Testis (tissue), 3 donors: ENCODE results near the gene SLC38A10. TPM values are rescaled to one million over a fixed set of nuclear protein-coding genes. Genes with fewer than 3 reads are reported as not detected.

Experiments used
- DNase-seq: peaks from one replicate; pipeline ENCODE4 v3.0.0-alpha.2; 2019
- H3K27ac ChIP-seq, 2 donors: fragments of 200-600 bp; sonication (generic); one replicate each; pipeline ENCODE4 v1.5.1; 2019
- H3K27me3 ChIP-seq: fragments of 200-600 bp; sonication (generic); one replicate; pipeline ENCODE4 v1.5.1; 2019
- H3K36me3 ChIP-seq: fragments of 200-600 bp; sonication (generic); one replicate; pipeline ENCODE4 v1.5.1; 2017; ENCODE audit warnings: low read depth; ENCODE audit errors: missing control alignments
- H3K4me1 ChIP-seq: fragments of 200-600 bp; sonication (generic); one replicate; pipeline ENCODE4 v1.5.1; 2019
- H3K4me3 ChIP-seq, 2 donors: fragments of 200-600 bp; sonication (generic); one replicate each; pipeline ENCODE4 v1.5.1; 2017 to 2019
- H3K9me3 ChIP-seq: fragments of 200-600 bp; sonication (generic); one replicate; pipeline ENCODE4 v1.5.1; 2017
- POLR2A ChIP-seq: fragments of 450-650 bp; IDR thresholded peaks from one replicate; pipeline ENCODE4 v1.6.1; 2017; ENCODE audit warnings: antibody characterized with exemption, mild to moderate bottlenecking, moderate library complexity
- WGBS, 2 donors: methylation state at CpG; one replicate each; pipeline ENCODE4 v1.1.5; 2018; 5-methylcytosine and 5-hydroxymethylcytosine counted together
- intact Hi-C: fragments of 100-400 bp; cut with DNase I; formaldehyde crosslinking; loops from one replicate; pipeline ENCODE4 v1.15.1; 2023; ENCODE audit warnings: low total_unique reads
- polyA plus RNA-seq: library from polyadenylated mRNA; stranded (reverse); fragments of 350-450 nt; fragmentation: Illumina TruSeq; extraction: RNeasy Lipid Tissue Mini Kit (QIAGEN cat#74804); gene quantifications from one replicate; pipeline ENCODE4 v1.2.3, GENCODE V29; 2014; ENCODE audit warnings: low read depth, low replicate concordance; ENCODE audit not compliant: insufficient read depth
- total RNA-seq, 2 donors: library from RNA; depleted of rRNA; stranded (reverse); fragments of >200 nt; gene quantifications; one replicate each; pipeline ENCODE4 v1.2.3, GENCODE V29; 2016
- TF ChIP-seq, protein P1 (sequence below), 3 experiments: fragments of 450-650 bp in 2 of 3; fragments of 200-600 bp in 1 of 3; sonication (generic) in 1 of 3; IDR thresholded peaks; one replicate each; pipeline ENCODE4 v1.5.1; 2016 to 2019; ENCODE audit warnings: antibody characterized with exemption in 3 of 3, mild to moderate bottlenecking in 2 of 3, moderate library complexity in 1 of 3

Gene SLC38A10
- total and polyA plus RNA-seq, 3 donors from 2014 or later, result 77.1 to 150 (median 131) TPM

DNA sequence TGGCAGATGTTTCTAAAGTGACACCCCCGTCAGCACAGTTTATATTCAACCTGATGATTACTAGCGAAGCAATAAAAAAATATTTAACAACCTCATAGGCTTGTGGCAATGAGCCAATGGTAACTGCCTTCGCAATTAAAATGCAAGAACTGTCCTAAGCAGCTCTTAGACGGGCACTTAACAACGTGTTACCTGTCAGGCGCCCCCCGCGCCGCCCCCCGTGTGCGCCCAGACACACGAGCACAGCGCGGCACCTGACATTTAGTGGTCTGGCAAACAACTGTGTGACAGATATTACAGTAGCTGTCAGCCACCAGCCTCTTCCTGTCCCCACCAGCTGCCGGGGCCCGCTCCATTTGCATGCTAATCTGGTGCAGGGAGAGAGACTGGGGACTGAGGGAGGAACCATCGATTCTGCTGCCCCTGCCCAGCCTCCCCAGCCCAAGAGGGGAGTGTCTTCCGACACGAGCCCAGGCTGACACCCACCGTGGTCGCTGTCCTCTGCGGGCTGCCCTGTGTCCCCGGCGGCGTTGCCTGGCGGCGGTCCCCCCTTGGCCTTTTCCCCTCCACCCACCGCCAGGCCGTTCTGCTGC, 43.3 kb downstream of the SLC38A10 start:
- WGBS, 2 donors, result 90 to 92% methylated on average over 18 to 29 of the region's 29 CpGs
- no peaks in the 10 kb centered on the region for H3K36me3 ChIP-seq
- H3K4me1 ChIP-seq, result peaks cover 12% of the 10 kb centered on the region

DNA sequence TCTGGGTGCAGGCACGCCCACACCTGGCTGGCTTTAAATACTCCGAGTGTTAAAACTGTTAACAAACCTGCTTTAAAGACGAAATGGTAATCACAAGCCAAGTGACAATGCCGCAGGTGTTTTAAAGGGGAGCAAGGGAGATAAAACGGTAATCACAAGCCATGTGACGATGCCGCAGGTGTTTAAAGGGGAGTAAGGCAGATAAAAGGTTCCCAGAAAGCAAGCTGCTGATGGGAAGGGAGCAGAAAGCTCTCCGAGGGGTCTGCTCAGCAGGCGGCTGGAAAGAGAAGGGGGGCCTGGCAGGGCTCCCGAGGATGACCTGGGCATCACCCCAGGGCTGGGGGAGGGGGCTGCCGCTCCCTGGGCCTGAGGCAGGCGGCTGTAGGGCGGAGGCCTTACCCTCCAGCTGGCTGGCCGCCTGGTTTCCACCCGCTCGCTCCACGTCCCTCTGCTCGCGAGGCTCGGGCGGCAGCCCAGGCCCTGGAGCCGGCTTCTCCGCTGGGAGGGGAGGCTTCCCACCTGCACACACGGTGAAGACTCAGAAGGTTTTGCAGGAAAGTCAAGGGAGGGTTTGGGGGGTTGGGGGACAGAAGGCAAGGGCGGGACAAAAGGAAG, 43.9 kb downstream of the SLC38A10 start:
- Histone ChIP-seq H3K27ac (no peak overlapping the region), H3K9me3 (no peaks in the 10 kb centered on the region), H3K4me3 (no peak overlapping the region), H3K4me1 (peaks cover 12% of the 10 kb centered on the region), H3K27me3 (no peaks in the 10 kb centered on the region), H3K36me3 (no peaks in the 10 kb centered on the region)
- 86 to 90% methylated on average over 25 of the region's 25 CpGs for whole genome bisulfite sequencing, 2 donors
- TF ChIP-seq, protein P1, sequence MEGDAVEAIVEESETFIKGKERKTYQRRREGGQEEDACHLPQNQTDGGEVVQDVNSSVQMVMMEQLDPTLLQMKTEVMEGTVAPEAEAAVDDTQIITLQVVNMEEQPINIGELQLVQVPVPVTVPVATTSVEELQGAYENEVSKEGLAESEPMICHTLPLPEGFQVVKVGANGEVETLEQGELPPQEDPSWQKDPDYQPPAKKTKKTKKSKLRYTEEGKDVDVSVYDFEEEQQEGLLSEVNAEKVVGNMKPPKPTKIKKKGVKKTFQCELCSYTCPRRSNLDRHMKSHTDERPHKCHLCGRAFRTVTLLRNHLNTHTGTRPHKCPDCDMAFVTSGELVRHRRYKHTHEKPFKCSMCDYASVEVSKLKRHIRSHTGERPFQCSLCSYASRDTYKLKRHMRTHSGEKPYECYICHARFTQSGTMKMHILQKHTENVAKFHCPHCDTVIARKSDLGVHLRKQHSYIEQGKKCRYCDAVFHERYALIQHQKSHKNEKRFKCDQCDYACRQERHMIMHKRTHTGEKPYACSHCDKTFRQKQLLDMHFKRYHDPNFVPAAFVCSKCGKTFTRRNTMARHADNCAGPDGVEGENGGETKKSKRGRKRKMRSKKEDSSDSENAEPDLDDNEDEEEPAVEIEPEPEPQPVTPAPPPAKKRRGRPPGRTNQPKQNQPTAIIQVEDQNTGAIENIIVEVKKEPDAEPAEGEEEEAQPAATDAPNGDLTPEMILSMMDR (IDR thresholded peaks at IDR 0.05), result no peak
- no peak for TF ChIP-seq POLR2A
- intact Hi-C loops, result loop anchor here (5.0 to 10.0 kb wide), 2 partner anchors 84 to 231 kb away; no protein-coding TSS in a partner anchor
- DNase-seq, result no peak

More for the DNA sequence above, 43.3 kb downstream of the SLC38A10 start:
- no peak overlapping the region for H3K27ac ChIP-seq
- no peak overlapping the region for H3K4me3 ChIP-seq
- no peaks in the 10 kb centered on the region for H3K9me3 ChIP-seq
- no peaks in the 10 kb centered on the region for H3K27me3 ChIP-seq
- TF ChIP-seq, protein P1 (IDR thresholded peaks at IDR 0.05), result no peak
- TF ChIP-seq POLR2A, result no peak
- intact Hi-C loops, result loop anchor here (5.0 to 10.0 kb wide), 2 partner anchors 83 to 230 kb away; no protein-coding TSS in a partner anchor
- DNase-seq, result no peak

DNA sequence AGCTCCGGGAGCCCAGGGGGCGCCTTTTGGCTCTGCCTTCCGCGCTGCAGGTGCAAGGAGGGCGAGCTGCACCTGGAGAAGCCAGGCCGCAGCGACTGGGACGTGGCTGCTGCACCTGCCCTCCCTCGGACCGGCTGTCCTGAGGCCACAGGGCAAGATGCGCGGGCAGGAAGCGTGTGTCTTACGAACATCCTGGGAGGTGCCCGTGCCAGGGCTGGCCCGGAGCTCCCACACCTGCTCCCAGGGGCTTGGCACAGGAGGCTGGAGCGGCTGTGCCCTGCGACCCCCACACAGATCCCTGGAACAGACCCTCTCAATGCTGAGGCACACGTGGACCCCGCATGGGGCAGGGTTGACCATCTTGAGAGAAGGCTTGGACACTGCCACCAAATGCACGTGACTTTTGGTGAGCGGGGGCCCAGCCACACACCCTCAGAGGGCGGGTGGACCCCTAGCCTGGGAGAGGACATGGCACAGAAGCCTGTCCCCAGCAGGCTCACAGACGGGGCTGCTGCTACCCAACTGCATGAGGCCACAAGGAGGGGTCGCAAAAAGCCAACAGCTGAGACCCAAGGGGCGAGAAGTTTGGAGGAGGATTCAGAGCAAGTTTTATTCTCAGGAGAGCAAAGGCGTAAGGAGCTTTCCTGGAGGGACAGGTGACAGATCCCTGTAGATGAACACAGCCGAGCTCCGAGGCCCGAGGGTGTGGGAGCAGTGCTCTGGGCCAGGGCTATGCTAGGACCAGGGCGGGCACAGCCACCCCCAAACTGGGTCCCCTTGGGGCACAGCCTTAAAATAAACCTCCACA, 44.6 kb downstream of the SLC38A10 start:
- no peak for TF ChIP-seq POLR2A
- TF ChIP-seq, protein P1 (IDR thresholded peaks at IDR 0.05), result no peak
- Histone ChIP-seq H3K4me1 (peaks cover 10% of the 10 kb centered on the region), H3K4me3 (no peak overlapping the region), H3K9me3 (no peaks in the 10 kb centered on the region), H3K27ac (no peak overlapping the region), H3K36me3 (no peaks in the 10 kb centered on the region), H3K27me3 (no peaks in the 10 kb centered on the region)
- WGBS, 2 donors, result 87 to 95% methylated on average over 26 to 31 of the region's 31 CpGs
- intact Hi-C loops, result loop anchor here (5.0 to 10.0 kb wide), 2 partner anchors 84 to 232 kb away; no protein-coding TSS in a partner anchor
- DNase-seq, result no peak

DNA sequence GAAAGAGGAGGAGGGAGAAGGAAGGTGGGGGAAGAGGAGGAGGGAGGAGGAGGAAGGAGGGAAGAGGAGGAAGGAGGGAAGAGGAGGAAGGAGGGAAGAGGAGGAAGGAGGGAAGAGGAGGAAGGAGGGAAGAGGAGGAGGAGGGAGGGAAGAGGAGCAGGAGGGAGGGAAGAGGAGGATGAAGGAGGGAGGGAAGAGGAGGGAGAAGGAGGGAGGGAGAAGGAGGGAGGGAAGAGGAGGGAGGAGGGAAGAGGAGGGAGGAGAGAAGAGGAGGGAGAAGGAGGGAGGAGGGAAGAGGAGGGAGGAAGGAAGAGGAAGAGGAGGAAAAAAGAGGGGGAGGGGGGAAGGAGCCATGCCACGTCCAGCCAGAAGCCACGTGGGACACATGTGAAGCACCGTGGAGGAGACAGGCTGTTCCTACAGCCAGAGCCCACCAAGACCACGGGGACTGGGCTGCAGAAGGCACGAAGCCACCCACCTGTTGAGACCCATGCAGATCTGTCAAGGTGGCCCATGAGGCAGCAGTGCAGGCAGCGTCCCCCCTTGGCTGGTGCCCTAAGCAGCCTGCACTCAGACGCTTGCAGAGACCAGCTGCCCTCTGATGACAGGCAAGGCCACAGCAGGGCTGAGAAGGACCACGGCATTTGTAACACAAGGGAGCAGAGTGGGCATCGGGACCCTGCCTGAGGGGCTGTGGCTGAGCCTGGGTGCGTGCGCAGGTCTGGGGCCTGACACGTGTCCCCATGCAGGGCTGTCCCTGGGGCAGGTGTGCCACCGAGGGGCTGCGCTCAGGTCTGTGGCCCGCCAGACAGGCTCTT, 45.7 kb downstream of the SLC38A10 start:
- 90 to 95% methylated on average over 10 to 15 of the region's 15 CpGs for WGBS, 2 donors
- Histone ChIP-seq H3K27ac (no peak overlapping the region), H3K9me3 (no peaks in the 10 kb centered on the region), H3K4me1 (no peaks in the 10 kb centered on the region), H3K27me3 (no peaks in the 10 kb centered on the region), H3K36me3 (no peaks in the 10 kb centered on the region), H3K4me3 (no peak overlapping the region)
- no peak for DNase-seq
- TF ChIP-seq, protein P1 (IDR thresholded peaks at IDR 0.05), result no peak
- TF ChIP-seq POLR2A, result no peak
- intact Hi-C loops, result loop anchor here (5.0 to 10.0 kb wide), 2 partner anchors 85 to 233 kb away; no protein-coding TSS in a partner anchor
